Activated T-cell treated with anti-CD3 and anti-CD28 coated beads for 24 hours (primary cell): ENCODE measurements around the gene DOCK4.

Source experiments
- DNase-seq: peaks from one replicate; pipeline ENCODE4 v3.0.0-alpha.2; 2020; ENCODE audit warnings: low read depth

Gene DOCK4

DNA sequence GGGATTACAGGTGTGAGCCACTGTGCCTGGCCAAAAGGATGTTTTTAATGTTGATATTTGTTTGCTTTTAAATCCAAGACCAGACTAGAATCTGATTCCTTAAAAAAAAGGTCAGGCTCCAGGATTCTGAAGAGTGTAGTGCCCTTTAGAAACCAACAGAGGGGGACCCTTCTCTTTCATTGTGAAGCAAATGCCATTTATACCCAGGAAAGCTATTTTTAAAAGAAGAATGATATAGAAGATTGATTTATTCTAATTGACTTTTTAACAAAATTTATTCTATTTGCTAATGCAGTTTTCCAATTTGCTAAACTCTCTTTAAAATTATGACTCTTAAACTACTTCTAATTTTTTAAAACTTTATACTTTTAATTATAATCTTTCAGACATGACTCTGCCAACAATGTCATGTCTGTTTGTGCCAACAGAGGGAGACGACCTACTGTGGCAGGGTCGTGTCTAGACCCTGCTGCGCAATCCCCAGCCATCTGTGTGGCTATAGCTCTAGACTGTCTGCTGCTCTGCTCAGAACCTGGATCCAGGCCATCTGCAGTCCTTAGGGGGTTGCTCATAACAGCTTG is 442.9 kb downstream of the DOCK4 start:
- no peak for DNase-seq

DNA sequence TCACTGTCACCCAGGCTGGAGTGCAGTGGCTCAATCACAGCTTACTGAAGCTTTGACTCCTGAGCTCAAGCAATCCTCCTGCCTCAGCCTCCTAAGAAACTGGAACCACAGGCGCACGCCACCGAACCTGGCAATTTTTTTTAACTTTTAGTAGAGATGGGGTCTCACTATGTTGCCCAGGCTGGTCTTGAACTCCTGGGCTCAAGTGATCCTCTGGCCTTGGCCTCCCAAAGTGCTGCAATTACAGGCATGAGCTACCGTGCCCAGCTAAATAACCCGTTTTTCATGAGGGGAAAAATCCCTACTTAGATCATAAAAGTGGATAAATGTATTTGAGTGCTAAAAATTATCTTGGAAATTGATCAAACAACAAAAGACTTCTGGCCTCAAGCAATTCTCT is 443.4 kb downstream of the DOCK4 start:
- DNase-seq = no peak

DNA sequence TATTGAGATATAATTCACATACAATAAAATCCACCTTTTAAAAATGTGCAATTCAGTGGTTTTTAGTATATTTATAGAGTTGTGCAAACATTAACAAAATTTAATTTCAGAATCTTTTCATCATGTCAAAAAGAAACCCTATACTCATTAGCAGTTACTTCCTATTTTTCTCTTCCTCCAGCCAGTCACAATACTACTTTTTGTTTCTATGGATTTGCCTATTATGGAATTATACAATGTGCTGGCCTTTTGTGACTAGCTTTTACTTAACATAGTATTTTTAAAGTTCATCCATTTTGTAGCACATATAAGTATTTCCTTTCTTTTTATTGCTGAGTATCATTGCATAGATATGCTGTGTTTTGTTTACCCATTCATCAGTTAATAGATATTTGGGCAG is 444.0 kb downstream of the DOCK4 start:
- no peak for DNase-seq

DNA sequence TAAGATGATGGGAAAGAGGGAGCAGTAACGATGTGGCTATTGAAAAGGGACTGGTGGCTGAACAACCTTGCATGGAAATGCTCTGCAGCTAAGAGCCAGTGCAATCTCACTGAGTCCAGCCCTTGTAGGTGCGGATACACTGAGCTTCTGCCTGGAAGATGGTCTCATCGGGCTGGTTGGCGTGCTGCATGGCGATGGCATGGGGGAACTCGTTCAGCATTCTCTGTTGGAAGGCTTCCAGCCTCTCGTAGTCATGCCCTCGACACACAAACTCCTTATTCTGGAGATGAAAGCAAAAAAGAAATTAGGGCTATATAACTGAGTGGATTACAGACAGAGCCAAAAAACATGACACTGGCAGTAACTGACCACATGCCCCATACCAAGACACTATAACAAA is 446.2 kb downstream of the DOCK4 start:
- DNase-seq = no peak

DNA sequence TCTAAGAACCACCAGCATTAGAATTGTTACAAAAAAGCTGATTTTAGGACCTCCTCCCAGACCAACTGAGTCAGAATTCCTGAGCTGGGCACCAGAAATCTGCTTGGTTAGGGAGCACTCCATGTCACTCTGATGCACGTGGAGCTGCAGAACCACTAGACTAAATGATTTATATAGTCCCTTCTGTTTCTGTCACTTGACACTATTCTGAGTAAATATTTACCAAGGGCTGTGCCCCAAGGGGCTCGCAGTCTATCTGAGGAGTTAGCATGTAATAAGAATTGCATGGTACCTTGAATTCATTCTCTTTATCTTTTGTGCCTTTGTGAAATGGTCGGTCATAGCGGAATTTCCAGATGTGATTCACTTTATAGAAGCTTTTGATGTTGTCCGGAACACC is 447.9 kb downstream of the DOCK4 start:
- DNase-seq = no peak

DNA sequence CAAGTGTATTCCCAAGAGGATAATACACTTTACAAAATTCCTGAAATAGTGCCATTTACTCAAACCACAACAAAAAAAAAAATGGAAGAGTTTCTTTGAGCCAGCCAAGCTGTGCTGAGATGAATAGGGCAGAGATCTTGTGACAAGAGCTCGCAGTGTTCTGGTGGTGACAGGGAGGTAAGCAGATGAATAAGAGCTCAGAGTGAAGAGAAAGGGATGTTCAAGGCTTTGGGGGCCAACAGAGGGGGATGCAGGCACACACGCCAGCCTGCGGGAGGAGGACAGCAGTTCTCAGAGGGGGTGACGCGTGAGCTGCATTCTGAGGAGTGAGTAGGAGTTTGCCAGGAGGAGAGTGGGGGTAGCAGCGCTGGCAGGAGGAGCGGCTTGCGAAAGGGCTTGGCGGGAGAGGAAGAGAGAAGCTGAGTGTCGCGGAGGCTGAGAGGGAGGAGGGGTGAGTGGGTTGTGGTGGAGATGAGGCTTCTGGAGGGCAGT is 449.5 kb downstream of the DOCK4 start:
- no peak for DNase-seq

DNA sequence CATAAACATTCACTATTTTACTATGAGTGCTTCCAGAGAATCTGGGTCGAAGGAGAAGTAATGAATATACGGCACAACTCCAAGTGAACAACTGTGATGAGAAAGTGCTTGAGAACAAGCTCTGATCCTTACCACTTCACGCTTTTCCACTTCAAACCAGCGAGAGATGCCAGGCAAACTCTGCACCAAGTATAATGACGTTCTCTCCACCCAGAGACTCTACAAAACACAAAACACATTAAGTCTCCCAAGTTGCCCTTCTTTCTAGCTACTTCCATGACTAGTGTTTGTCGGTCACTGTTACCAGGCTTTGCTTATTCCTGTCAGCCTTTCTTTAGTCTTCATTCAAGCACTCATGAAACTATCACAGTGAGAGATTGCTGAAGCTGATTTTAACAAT is 450.8 kb downstream of the DOCK4 start:
- no peak for DNase-seq

DNA sequence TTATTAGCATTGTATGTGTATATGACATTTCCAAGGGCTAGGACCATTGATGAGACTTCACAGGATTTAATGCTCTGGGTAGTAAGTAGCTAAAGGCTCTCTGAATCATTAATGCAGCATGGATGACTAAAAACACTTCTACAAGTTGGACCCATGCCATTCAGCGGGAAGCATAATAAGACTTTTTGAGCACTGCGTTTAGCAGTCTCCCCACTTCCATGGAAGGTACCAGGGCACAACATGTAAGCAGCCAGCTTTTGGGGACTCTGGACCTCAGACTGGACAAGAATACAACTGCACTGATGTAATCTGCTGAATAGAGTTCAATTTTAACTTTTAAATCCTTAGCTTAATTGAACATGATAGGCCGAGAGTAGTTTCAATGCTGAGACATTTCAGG is 452.2 kb downstream of the DOCK4 start:
- no peak for DNase-seq

DNA sequence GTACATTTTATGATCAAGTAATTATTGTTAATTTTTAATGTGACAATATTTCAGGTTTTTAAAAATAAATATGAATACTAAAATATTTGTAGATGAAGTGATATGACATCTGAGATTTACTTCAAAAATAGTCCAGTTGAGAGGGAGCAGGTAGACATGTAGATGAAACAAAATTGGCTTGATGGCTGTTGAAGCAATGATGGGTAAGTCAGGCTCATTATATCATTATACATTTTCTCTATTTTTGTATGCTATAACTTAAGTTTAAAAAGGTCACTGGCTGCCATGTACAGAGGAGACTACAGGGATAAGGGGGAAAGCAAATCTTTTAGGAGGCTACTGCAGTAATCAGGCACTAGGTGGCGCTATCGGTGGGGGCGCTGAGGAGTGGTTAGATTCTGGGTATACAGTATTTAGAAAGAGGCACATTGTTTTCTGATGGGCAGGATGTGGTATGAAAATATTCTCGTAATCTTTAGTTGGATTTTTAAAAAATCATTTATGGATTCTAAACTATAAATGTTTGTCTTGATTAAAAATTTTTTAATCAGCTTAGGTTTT is 454.1 kb downstream of the DOCK4 start:
- peak; percentile 36 for DNase-seq

DNA sequence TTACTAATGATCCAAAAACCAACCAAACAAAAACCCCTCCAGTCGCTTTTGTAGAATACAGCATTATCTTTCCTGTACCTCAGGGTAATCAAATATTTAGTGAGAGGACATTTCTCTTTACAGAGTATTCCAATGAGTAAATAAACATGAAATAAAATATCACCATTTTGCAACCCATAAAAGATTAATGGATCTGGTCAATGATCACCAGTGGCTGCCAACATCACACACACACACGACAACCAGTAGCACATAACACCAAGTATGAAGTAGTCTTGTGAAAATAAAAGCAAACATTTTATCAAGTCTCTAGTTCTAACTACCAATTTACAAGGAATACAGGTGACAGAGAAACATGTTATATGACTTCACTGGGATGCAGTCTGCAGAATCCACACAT is 455.3 kb downstream of the DOCK4 start:
- DNase-seq = no peak

DNA sequence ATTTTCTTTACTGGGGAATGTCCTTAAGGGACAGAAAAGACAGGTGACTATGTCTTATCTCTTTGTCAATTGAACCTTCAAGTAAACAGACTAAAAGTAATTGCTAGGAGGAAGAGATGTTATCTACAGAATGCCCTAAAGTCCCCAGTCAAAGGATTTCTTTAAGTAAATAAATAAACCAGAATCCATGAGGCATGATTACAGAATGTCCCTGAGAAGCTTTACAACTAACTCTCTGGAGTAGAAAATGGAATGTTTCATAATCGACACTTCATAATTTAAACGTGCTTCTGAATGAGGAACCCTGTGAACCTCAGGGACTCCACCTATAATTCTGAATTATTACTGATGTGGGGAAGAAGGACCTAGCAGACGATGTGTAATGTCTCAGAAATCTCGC is 456.0 kb downstream of the DOCK4 start:
- DNase-seq = no peak

DNA sequence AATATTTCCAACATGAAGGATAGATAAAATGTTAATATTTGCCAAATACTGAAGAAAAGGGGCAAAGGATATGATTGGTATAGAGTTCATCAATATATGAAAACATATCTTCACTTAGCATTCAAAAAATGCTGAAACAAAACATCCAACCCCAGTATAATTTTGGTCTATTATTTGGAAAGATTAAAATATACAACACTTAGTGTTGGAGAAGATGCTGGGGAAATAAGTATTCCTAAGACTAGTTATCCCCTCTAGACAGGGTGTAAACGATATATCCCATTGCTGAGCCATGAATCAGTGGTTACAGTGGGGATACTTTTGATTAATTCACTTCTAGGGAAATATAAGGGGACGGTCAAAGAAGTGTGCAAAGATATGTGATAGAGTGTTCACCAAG is 456.6 kb downstream of the DOCK4 start:
- DNase-seq = no peak

DNA sequence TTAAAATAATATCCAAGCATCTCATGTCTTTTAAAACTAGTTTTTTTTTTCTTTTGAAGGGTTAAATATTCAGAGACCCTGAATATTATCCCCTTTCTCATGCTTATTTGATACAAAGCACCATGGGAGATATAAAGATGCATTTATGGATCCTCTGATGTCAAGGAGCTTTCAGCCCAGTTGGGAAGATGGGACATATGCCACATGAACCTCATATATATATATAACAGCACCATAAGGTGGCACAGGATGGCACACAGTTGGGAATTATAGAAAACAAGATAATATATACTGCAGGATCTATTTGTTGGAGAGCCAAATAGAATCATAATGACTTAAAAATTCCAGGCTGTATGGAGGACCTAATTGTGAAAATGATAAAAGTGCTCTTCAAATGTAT is 458.5 kb downstream of the DOCK4 start:
- DNase-seq = no peak

DNA sequence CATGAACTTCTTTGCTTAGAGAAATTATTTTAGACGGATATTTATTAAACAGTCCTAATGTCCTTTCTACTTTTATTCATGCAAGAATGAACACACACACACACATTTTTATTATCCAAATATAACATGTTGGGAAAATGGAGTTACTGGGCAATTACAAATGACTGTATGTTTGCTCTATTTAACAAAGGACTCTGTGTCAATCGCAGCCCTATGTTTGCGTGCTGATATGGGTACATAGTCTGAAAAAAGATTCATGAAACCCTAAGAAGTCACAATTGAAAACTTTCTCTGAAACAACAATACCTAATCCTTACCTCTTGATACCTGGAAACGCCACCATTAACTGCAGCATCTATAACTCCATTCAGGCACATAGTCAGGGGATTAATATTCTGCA is 459.2 kb downstream of the DOCK4 start:
- DNase-seq = no peak

DNA sequence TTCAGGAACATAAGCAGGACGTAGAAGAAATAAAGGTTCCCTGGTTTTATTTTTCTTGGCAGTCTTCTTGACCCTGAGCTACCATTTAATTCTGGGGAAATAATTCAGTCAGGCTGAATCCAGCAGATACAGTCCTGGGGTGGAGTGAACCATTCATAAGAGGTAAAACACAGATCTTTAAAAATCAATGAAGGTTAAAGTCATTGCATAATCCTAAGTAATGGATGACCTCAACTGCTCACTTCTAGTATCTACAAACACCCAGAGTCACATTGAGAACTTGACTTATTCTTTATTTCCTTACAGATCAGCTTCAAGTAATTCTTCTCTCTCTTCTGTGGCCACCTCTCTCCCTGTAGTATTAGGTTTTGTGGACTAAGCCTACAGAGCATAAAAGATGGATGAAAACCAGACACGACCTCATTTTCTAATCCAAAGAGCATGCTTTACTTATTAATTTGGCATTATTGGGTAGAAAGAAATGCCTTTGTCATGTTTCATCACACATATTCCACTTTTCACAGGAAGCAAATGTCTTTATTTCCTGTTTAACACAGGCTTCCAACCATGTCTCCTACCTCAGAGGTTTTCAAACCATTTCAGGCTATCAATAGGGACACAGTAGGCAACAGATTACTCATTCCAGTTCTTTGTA is 461.6 kb downstream of the DOCK4 start:
- no peak for DNase-seq

DNA sequence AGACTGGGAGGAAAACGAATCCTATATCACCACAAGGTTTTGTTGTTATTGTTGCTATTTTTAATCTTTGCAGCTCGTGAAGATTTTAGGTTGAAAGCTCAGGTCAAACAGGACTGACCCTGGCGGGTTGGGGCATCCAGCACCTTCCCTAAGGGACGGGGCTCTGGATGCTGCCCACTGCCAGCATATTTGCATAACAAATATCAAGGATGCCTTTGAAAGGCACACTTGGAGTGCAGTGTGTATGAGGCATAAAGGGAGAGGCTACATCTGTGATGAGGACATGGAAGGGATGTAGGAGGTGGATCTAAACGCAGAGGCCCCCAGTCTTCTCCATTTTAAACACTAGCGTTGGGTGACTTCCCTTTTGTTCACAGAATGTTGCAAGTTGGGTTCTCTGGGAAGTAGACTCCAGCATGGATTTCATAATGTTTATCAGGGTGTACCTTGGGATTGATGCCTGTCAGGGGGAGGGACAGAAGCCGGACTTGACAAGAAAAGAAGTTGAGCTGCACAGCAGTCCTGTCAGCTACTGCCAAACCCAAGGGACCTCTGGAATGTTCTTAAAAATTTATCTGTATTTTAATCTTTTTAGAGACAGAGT is 462.9 kb downstream of the DOCK4 start:
- DNase-seq = no peak

DNA sequence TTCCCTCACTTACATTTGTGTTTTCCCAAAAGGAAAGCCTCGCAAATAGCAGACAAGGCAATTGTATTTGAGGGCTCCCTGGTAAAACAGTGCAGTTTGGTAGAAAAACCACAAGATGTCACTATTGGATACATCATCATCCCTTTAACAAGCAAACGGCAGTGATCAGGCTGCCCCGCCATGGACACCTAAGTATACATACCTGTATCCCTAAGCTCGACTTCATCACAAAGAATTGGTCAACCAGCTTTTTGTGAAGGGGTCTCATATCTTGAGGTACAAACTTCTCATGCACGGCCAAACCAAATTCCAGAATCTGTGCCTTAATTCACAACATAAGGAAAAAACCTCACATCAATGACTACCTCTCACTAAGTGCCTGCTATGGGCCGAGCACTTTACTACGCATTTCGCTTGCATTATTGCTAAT is 464.4 kb downstream of the DOCK4 start:
- peak; percentile 10 for DNase-seq

DNA sequence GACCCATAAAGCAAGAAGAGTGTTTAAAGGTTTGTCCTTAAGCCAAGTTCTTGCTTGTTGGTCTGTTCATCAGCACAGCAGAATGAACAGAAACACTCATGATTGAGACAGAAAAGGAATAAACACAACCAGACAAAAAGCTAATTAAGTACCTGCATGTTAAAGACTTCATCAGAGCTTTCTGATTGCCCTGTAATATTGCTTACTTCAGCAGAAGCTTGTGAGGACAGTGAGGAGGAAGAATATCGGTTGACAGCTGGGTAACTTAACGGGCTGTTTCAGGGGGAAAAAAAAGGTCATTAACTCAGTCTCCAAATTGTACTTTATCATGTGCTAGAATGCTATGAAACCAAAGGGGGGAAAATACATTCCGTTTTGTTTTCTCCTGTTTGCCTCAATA is 465.3 kb downstream of the DOCK4 start:
- DNase-seq = no peak

DNA sequence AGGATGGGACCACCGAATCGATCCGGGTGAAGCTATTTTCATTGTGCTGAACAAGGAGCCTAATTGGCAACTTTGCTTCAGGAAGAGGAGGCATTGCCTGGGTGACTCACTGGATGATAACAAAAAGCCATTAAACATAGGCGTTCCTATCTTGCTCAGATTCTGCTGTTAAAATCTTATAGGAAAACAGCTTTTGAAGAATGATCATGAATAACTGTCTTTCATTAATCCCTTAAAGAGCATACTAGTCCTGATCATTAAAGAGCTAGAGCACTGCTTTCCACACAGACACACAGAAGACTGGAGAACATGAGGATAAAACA is 469.7 kb downstream of the DOCK4 start:
- no peak for DNase-seq

DNA sequence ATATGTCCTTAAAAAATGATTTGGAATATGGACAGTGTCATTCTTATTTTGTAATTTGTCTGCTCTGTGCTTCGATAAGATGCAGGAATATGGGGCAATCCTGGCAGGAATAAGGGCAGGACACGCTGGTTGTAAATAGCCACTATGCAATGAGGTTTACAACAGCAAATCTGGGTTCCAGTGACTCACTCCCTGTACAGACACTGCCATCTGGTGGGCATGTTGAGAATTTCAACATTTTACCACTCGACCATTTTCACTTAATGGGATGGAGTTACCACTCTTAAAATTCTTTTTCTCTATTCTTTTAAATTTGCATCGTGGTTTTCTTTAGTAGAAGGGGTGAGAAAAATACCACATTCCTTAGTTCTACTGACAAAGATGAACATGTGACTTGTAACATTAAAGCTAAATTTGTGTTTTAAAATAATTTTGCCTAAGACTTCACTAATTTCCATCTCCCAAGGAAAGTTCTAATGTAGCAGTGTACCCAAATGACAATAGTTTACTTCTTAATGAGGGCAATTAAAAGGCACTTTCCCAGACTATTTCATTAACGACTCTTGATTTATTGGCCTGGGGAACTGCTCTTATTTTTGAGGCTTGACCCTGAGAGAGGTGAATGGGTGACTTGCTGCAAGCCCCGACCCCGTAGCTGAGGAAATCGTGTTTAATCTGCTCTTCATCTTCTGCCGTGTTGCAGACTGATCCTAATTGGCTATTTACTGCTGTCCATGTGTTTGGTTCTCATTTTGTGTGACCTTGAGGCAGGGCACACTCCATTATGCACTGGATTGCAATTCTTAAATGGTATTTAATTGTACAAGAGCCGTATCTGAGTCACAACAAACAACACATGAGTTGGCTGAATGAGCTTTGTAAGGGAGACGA is 470.3 kb downstream of the DOCK4 start:
- DNase-seq = peak; percentile 46

DNA sequence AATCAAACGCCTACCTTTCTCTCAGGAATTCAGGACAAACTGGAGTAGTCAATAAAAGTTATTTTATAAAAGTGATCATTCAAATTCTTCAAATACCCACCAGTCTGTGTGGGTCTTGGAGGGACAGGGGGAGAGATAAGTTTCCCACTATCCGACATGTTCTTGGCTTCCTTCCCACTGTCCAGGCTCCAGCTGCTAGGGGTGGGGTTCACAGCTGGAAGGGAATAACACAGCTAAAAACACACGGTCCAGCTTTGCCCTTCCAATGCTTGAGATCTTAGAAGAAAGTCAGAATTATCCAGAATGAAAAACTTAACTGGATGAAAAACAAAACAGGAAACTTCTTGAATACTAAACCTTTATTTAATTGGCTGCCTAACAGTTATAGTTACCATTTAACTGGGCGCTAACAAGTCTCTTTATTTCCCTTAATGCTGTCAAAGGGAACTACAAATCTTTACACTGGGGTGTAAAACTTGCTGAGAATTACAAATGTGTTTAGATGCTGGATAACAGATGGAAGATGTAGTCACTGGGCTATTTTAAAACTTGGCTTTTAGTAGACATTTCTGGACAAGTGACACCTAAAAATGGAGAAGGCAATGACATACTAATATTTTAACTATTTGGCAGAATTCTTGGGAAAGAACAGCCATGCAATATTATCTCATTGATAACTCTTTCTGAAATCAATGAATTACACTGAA is 471.1 kb downstream of the DOCK4 start:
- DNase-seq = no peak

DNA sequence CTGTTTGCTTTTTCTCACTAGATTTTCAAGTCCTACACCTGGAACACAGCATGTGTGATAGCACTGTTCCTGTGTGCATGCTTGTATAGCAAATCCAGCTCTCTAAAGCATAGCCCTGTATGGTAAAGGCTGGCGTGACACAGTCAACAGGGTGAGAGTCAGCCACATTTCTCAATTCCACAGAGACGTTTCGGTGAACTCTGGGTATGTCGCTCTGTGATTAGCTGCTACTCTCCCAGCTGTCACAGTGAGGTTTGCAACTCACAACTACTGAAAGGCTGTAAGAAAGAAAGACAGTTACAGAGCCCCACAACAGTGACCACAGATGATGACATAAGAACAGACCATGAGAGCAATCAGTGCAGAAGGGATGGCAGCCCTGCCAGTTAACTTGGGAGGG is 473.3 kb downstream of the DOCK4 start:
- DNase-seq = no peak
